Activated CD8-positive, alpha-beta memory T cell treated with anti-CD3 and anti-CD28 coated beads, Interleukin-2, amount 50 U/mL, for 1 hour (primary cell): ENCODE measurements around the gene C6orf132.
"Not testable (repeated sequence)": the region's sequence is repeated elsewhere in the genome, so short reads cannot be mapped to it uniquely, and the experiment has no call there.

ENCODE experiments used
- DNase-seq: peaks from one replicate; pipeline ENCODE4 v3.0.0-alpha.2; 2020; ENCODE audit errors: extremely low read depth

The C6orf132 gene

GRCh38 chr6:42162812-42163211, 20.4 kb upstream of the C6orf132 start:
- no peak for DNase-seq

DNA sequence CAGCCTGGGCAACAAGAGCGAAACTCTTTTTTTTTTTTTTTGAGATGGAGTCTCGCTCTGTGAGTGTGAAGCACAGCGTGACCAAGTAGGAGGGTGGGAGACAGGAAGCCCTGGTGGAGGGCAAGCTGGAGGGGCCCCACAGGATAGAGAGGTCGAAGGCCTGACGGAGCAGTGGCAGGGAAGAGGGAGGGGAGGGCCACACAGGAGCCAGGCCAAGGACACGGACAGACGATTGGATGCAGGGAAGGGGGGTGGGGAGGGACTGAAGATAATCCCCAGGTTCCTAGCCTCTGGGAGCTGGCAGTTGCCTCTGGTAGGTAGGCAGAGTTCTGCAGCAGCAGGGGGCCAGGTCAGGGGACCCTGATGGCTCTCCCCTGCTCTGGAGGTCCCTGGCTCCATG, 20.0 kb upstream of the C6orf132 start:
- DNase-seq = no peak

DNA sequence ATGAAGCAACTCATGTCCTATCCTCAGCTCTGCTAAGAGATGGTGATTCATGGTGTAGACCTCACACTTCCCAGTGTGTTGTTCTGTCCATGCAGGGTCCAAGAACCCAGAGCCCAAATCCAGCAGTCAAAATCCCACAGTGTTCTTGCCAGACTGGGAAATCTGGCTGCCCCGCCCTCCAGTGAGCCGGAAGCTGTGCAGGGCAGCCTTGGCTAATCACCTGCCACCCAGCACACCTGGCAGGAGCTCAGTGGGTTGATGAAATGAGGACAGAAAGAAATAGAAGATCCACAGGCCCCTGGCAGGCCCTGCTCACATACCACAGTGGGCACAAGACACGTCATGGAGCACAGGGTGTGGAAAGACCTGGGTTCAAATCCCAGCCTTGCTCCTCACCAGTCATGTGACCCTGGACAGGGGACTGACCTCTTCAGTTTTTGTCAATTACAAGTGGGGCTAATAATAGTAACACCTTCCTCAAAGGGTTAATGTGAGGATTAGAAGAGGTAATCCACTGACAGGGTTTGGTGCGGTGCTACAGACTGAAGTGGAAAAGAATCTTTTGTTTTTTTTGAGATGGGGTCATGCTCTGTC, 17.1 kb upstream of the C6orf132 start:
- no peak for DNase-seq

DNA sequence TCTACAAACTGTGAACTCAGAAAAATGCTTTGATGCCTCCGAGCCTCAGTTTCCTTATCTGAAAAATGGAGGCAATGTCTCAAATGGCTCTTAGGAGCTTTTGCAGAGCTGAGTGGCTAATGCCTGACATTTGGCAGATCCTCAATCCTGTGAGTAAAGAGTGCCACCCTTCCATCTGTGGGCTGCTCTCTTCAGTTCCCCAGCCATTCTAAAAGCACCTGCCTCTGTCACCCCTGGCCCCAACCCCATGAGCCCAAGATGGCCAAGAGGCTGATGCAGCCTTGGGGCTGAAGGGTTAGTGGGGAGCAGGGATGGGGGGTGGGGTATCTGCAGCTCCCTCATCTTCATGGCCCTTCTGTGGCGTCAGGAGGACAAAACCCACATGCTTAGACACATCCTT, 16.2 kb upstream of the C6orf132 start:
- DNase-seq = no peak

- no peak for DNase-seq
Measured at GRCh38 chr6:42158011-42158410, 15.6 kb upstream of the C6orf132 start.

DNA sequence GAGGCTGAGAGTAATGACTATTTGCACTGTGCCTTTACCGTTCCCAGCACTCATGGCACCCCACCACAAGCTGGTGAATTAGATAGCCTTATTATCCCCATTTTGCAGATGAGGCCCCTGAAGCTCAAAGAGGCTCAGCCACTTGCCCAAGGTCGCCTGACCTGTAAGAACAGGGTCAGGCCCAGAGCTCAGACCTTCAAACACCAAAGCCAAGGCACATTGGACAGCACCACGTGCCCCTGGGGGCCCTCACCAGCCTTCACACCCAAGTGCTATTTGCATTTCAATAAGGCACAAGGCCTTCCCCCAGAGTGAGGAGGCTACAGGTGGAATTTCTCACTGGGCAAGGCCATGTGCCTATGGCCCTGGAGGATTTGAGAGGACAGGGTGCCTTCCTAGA, 14.2 kb upstream of the C6orf132 start:
- DNase-seq = no peak

DNA sequence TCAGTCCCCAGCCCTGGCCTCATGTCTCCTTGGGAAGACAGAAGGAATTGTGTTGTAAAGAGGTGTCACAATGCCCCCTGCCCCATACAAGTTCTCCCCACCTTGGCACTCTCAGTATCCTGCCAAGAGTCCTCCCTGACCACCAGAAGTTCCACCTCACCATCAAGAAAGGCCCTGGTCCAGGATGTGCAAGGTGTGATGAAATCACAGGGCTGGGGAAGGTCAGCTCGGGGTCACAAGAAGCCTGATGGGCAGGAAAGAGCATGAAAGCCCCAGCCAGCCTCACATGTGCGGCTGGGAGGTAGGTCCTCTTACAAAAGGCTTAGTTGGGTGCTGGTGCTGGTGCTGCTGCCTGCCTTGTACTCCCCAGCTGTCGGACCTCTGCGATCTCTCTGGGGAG, 12.9 kb upstream of the C6orf132 start:
- no peak for DNase-seq

- DNase-seq = no peak
Measured at GRCh38 chr6:42154461-42155209, 12.2 kb upstream of the C6orf132 start.

DNA sequence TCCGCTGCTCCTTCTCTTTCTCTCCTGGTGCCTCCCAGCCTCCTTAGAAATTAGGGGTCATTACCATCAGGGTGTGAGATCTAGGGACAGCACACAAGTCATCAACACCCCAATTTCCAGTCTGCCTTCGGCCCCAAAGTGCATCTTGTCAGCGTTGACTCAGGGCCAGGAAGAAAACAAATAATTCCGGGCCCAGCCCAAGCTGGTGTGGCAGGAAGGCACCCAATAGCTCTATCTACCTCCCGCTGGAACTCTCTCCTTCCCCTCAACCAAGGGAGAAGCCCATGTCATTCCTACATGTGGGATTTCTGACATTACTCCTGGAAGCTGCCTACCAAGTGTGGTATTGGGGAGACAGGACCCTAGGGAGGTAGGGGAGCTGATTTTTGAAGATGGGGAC, 11.5 kb upstream of the C6orf132 start:
- DNase-seq = no peak

- not testable (repeated sequence) for DNase-seq
Measured at GRCh38 chr6:42152528-42153213, 10.3 kb upstream of the C6orf132 start.

- DNase-seq = no peak
Measured at GRCh38 chr6:42152024-42152423, 9.6 kb upstream of the C6orf132 start.

DNA sequence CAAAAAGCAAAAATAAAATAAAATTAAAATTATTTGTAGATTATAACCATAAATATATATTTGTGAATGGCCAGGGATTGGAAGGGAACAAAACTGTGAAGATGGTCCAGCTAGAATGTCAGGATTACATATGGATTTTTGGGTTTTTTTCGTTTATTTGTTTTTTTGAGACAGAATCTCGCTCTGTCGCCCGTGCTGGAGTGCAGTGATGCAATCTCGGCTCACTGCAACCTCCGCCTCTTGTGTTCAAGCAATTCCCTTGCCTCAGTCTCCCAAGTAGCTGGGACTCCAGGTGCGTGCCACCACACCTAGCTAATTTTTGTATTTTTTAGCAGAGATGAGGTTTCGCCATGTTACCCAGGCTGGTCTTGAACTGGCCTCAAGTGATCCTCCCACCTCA, 7.8 kb upstream of the C6orf132 start:
- DNase-seq = no peak

DNA sequence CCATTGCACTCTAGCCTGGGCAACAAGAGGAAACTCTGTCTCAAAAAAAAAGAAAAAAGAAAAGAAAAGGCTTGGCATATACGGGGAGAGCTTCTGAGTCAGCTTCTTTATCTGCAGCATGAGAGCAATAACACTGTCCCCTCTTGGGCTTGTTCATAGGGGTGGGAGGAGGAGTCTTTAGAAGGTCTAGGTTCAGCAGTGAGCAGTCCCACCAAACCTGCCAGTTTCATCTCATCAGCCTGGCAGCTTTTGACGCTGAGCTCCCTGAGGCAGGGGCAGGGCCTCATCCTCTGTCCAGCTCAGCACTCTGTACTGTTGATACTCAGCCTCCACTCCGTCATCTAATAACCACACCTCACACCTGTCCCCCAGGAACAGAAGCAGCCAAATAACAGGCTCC, 5.6 kb upstream of the C6orf132 start:
- no peak for DNase-seq

DNA sequence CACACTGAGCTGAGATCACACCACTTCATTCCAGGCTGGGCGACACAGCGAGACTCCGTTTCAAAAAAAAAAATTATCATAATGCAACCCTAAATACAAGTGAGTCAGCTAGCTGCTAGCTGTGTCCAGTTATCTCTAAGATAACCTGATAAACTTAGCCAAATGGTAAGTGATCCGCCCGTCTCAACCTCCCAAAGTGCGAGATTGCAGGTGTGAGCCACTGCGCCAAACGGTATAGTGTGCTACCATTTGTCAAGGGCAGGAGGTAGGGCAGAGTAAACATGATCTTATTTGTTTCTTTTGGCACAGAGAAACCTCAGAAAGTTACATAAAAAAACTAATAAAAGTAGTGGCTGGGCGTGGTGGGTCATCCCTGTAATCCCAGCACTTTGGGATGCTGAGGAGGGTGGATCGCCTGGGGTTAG, 4.7 kb upstream of the C6orf132 start:
- DNase-seq = no peak

- no peak for DNase-seq
Measured at GRCh38 chr6:42141603-42142117, 760 bp downstream of the C6orf132 start.

DNA sequence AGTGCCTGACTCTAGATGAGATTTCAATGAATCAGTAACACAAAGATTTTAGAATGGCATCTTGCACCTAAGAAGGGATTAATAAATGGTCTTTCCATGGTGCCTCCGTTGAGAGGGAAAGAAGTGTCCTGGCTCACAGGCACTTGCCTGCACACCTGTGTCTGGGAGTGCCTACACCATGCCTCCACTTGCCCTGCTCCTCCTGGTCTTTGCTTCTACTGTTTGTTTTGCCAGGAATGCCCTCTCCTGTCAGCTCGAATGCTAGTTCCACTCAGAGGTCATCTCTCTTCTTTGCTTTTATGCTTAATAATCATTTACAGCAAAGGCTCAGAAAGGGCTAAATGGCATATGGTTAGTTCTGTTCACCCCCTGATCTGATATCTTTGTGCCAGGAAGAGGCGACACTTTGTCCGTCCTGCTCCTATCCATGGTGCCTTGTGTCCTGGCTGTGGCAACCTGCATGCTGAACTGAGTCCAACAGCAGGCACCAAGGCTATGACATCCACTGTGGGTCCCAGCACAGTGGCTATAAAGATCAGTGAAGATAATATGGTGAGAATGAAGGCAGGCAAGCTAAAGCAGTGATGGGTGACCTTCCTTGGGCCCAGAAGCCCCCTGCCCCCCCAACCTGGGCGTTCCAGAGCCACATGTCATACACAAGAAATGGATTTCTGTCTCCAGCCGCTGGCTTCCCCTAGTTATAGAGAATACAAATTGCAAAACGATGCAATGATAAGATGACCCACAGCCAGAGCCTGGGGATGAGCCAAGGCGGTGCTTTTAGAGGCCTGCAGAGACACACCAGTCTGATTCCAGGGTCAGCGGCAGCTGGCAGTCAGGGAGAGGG, 1.4 kb downstream of the C6orf132 start:
- DNase-seq = no peak

GRCh38 chr6:42140032-42140431, 2.4 kb downstream of the C6orf132 start:
- no peak for DNase-seq

DNA sequence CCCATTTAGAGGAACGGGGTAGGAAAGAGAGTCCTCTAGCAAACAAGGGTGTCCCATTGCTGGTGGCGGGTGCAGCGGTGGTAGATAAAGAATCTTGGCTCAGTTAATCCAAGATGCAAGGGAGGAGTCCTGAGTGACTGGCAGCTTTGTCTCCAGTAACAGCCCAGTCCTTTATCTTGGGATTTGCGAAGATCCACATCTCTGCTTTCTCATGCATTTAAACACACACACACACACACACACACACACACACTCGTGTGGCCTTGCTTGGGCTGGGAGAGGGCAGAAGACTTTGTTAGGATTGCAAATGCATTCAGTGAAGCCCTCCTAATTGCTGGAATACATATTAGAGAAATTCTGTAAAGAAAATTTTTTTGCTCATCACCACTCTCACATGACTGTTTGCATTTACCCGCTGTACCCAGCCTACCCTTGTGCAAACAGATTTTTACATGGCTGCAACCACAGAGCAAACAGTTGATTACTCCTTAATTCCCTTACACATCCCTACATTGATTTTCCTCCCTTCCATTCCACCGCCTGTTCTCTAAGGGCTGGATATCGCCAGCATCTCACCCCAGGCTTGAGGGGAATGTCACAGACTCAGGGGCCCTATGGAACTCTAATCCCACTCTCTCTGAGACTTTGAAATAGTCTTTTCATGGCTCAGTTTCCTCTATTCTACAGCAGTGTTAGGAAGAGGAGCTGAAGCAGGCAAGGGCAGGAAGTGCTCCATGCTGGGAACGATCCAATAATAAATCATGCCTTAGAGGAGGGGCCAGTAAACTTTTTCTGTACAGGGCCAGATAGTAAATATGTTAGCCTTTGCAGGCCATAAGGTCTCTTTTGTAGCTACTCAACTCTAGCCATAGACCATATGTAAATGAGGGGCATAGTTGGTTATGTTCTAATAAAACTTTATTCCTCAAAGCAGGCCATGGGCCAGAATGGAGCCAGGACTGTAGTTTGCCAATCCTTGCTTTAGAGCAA, 3.5 kb downstream of the C6orf132 start:
- no peak for DNase-seq

GRCh38 chr6:42138190-42138589, 4.2 kb downstream of the C6orf132 start:
- no peak for DNase-seq

DNA sequence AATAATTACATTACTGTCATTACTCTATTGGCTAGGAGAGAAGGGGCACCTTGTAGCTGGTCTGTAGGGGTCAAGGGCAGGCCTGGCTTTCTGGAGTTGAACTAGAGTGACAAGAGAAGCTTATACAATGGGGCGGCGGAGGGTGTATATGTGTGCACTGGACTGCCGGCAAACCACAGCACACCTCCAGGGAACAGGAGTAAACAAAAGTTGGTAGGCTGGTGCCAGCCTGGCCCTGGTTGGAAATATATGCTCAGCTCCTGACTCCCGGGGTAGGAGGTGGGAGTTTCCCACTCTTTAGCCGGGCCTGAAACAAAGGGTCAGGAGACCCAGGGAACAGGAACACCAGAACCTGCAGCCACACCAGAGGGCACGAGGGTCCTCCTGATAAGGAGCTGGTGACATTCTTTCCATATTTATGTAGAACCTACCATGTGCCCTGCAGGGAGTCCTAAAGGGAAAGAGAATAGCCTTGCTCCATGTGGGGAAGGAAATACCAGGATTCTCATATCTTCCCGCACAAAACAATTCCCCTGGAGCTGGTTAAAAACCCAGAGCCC, 5.1 kb downstream of the C6orf132 start:
- DNase-seq = no peak
